Vagina (tissue), 2 donors: ENCODE results near the gene FLT1.

Experiments used
- POLR2A ChIP-seq, 2 donors: fragments of 450-650 bp; IDR thresholded peaks; one replicate each; pipeline ENCODE4 v1.6.1; 2017; ENCODE audit warnings: antibody characterized with exemption in 2 of 2, mild to moderate bottlenecking in 2 of 2, moderate library complexity in 2 of 2
- POLR2AphosphoS5 ChIP-seq, 2 donors: sonication (generic); formaldehyde crosslinking; IDR thresholded peaks; one replicate each; pipeline ENCODE4 v1.9.0; 2017; ENCODE audit warnings: antibody characterized with exemption in 2 of 2, mild to moderate bottlenecking in 2 of 2, low read depth in 1 of 2; ENCODE audit not compliant: insufficient read depth in 1 of 2
- TF ChIP-seq, protein P1 (sequence below), 3 experiments: fragments of 450-650 bp in 2 of 3; fragments of 200-600 bp in 1 of 3; sonication (generic) in 1 of 3; IDR thresholded peaks; one replicate each; pipeline ENCODE4 v1.5.1; 2017 to 2019; ENCODE audit warnings: antibody characterized with exemption in 3 of 3, mild to moderate bottlenecking in 2 of 3, moderate library complexity in 2 of 3

DNA sequence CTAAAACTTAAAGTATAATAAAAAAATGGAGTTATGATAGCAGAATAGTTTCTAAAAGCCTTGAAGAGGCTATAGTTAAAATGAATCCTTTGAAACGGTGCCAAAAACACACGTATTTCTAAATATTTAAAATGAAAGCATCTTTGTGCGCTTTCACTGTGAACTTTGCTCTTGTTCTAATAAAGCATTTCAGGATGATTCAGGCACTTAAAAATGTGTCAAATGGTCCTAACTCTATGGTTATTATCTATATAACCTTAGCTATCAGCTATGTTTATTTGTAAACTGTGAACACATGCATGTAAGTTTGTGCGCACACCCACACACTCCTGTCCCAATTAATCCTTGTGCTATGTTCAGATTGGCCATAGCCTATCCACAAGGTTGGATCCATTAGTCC lies 124.5 kb downstream of the FLT1 start:
- TF ChIP-seq POLR2AphosphoS5 (IDR thresholded peaks at IDR 0.05; ENCODE audit: insufficient read depth in 1 of 2, low read depth in 1 of 2) (no peak), POLR2A (IDR thresholded peaks at IDR 0.05) (no peak)
- TF ChIP-seq, protein P1, sequence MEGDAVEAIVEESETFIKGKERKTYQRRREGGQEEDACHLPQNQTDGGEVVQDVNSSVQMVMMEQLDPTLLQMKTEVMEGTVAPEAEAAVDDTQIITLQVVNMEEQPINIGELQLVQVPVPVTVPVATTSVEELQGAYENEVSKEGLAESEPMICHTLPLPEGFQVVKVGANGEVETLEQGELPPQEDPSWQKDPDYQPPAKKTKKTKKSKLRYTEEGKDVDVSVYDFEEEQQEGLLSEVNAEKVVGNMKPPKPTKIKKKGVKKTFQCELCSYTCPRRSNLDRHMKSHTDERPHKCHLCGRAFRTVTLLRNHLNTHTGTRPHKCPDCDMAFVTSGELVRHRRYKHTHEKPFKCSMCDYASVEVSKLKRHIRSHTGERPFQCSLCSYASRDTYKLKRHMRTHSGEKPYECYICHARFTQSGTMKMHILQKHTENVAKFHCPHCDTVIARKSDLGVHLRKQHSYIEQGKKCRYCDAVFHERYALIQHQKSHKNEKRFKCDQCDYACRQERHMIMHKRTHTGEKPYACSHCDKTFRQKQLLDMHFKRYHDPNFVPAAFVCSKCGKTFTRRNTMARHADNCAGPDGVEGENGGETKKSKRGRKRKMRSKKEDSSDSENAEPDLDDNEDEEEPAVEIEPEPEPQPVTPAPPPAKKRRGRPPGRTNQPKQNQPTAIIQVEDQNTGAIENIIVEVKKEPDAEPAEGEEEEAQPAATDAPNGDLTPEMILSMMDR (IDR thresholded peaks at IDR 0.05), result no peak
